Right atrium auricular region (tissue), 2 donors: ENCODE results near the gene SELENOS. TPM values are rescaled to one million over a fixed set of nuclear protein-coding genes. Genes with fewer than 3 reads are reported as not detected.

ENCODE experiments used
- DNase-seq: peaks from one replicate; pipeline ENCODE4 v3.0.0-alpha.2; 2019; ENCODE audit warnings: low spot score
- H3K27ac ChIP-seq, 2 donors: fragments of 200-600 bp; sonication (generic); 1 replicate in 1 of 2; 2 replicates in 1 of 2; pipeline ENCODE4 v1.5.1; 2016 to 2019
- H3K27me3 ChIP-seq, 2 donors: fragments of 200-600 bp; sonication (generic); one replicate each; pipeline versions ENCODE4 v1.5.1 to v1.6.0; 2017 to 2019
- H3K36me3 ChIP-seq: fragments of 200-600 bp; sonication (generic); one replicate; pipeline ENCODE4 v1.5.1; 2016
- H3K4me1 ChIP-seq, 2 donors: fragments of 200-600 bp; sonication (generic); one replicate each; pipeline versions ENCODE4 v1.5.1 to v1.6.0; 2017 to 2019
- H3K4me3 ChIP-seq, 2 donors: fragments of 200-600 bp; sonication (generic); 1 replicate in 1 of 2; 2 replicates in 1 of 2; pipeline ENCODE4 v1.5.1; 2017 to 2019; ENCODE audit warnings: mild to moderate bottlenecking in 1 of 2, moderate library complexity in 1 of 2
- H3K9me3 ChIP-seq, 2 donors: fragments of 200-600 bp; sonication (generic); one replicate each; pipeline ENCODE4 v1.5.1; 2019
- total RNA-seq, 2 donors: library from RNA; depleted of rRNA; stranded (reverse); fragments of >200 nt; gene quantifications; one replicate each; pipeline ENCODE4 v1.1.0, GENCODE V29; 2016
- TF ChIP-seq, protein P1 (sequence below), 2 donors: fragments of 200-600 bp; sonication (generic); IDR thresholded peaks; one replicate each; pipeline ENCODE4 v1.5.1; 2019; ENCODE audit warnings: antibody characterized with exemption in 2 of 2

Gene SELENOS
- total RNA-seq, 2 donors from 2014 or later = 52.4 to 60.6 TPM

DNA sequence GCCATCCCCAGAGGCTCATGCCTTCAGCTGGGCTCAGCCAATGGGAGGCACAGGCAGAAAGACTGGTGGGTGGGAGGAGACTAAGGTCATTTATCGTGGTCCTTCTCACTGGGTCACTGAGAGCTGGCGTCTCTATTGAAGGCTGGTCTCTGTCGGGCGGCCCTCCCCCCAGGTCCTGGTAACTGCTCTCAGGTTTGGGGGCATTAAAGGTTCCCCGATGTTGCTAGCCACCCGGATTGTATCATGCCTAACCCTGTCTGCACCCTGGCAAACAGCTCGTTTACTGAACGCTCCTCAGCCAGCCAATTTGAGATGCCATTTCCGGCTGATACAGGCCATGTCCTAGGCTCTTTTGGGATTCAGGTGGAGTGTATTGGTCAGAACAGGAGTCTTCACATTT lies 10.5 kb downstream of the SELENOS start:
- peaks cover 0 to 28% of the 10 kb centered on the region in 2 donors for H3K4me1 ChIP-seq
- no peaks in the 10 kb centered on the region for H3K9me3 ChIP-seq
- DNase-seq = no peak
- no peak overlapping the region for H3K4me3 ChIP-seq
- H3K36me3 ChIP-seq = peaks cover 20% of the 10 kb centered on the region
- H3K27ac ChIP-seq = peak overlapping the region; percentile 72 to 75
- no peaks in the 10 kb centered on the region for H3K27me3 ChIP-seq
- TF ChIP-seq, protein P1, sequence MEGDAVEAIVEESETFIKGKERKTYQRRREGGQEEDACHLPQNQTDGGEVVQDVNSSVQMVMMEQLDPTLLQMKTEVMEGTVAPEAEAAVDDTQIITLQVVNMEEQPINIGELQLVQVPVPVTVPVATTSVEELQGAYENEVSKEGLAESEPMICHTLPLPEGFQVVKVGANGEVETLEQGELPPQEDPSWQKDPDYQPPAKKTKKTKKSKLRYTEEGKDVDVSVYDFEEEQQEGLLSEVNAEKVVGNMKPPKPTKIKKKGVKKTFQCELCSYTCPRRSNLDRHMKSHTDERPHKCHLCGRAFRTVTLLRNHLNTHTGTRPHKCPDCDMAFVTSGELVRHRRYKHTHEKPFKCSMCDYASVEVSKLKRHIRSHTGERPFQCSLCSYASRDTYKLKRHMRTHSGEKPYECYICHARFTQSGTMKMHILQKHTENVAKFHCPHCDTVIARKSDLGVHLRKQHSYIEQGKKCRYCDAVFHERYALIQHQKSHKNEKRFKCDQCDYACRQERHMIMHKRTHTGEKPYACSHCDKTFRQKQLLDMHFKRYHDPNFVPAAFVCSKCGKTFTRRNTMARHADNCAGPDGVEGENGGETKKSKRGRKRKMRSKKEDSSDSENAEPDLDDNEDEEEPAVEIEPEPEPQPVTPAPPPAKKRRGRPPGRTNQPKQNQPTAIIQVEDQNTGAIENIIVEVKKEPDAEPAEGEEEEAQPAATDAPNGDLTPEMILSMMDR (IDR thresholded peaks at IDR 0.05) = no peak

DNA sequence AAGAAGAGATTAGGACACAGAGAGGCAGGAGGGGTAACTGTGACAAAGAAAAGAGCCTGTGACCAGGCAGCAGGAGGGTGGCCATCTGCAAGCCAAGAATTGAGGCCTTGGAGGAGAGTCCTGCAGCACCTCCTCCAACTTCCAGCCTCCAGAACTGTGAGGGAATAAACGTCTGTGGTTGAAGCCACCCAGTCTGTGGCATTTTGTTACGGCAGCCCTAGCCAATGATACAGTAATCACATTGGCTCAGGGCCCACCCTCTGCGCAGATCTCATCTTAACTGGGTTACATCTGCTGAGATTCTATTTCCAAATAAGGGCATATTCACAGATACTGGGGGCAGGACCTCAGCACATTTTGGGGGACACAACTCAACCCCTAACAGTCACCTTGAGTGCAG lies 11.3 kb downstream of the SELENOS start:
- Histone ChIP-seq H3K27me3 (no peaks in the 10 kb centered on the region), H3K27ac (peak overlapping the region; percentile 72 to 75), H3K4me3 (no peak overlapping the region), H3K4me1 (peaks cover 0 to 28% of the 10 kb centered on the region in 2 donors), H3K36me3 (peaks cover 13% of the 10 kb centered on the region), H3K9me3 (no peaks in the 10 kb centered on the region)
- TF ChIP-seq, protein P1 (IDR thresholded peaks at IDR 0.05) = no peak
- DNase-seq = no peak

DNA sequence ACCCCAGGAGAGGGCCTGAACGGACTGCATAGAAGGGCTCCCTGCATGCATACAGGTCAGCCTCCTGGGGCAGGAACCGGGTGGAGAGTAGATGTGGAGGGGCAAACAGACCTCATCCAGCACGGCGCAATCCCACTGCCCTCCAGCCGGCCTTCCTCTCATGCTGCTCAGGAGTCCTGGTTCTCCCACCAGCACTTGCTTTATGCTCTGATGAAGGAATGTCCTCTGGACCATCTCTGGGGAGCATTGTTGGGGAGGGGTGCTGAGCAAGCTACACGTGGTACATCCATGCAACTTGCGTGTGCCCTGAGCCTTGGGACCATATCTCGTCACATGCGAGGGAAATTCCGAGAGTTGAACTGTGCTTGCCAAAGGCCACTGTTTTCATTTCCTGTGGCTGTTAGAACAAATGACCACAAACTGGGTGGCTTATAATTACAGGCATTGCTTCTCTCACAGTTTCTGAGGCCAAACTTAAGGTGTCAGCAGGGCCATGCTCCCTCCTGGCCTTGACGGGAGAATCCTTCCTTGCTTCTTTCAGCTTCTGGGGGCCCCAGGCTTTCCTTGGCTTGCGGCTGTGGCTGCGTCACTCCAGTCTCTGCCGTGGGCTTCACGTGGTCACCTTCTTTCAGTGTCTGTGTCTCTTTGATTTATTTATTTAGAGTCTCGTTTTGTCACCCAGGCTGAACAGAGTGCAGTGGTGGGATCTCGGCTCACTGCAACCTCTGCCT lies 12.2 kb downstream of the SELENOS start:
- Histone ChIP-seq H3K4me3 (no peak overlapping the region), H3K27ac (peak overlapping the region in 1 of 2 donors; percentile 29), H3K4me1 (peaks cover 0 to 28% of the 10 kb centered on the region in 2 donors), H3K27me3 (no peaks in the 10 kb centered on the region), H3K9me3 (no peaks in the 10 kb centered on the region), H3K36me3 (peaks cover 3% of the 10 kb centered on the region)
- TF ChIP-seq, protein P1 (IDR thresholded peaks at IDR 0.05) = no peak
- DNase-seq = no peak

DNA sequence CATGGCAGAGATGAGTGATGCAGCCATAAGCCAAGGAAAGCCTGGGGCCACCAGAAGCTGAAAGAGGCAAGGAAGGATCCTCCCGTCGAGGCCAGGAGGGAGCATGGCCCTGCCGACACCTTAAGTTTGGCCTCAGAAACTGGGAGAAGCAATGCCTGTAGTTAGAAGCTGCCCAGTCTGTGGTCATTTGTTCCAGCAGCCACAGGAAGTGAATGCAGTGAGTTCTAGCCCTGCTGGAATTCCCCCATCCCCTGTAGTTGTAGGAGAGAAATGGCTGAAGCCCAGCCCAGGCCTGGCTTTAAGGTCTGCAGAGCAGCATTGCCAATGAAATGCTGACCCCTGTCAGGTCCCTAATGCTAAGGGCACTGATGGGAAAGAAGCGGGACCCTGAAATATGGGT lies 13.3 kb downstream of the SELENOS start:
- H3K36me3 ChIP-seq = no peaks in the 10 kb centered on the region
- no peak for DNase-seq
- H3K27ac ChIP-seq = no peak overlapping the region

DNA sequence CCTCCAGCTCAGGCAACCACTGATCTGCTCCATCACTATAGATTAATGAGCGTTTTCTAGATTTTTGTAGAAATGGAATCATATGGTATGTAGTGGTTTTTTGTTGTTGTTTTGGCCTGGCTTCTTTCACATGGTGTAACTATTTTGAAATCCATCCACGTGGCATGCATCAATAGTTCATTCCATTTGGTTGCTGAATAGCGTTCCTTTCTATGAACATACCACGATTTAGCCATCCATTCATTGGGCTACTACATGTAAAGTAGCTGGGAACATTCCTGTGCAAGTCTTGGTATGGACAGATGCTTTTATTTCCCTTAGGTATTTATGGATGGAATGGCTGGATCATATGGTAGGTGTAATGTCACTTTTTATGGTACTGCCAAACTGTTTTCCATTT lies 14.7 kb downstream of the SELENOS start:
- TF ChIP-seq, protein P1 (IDR thresholded peaks at IDR 0.05) = no peak
- peaks cover 0 to 20% of the 10 kb centered on the region in 2 donors for H3K4me1 ChIP-seq
- no peak overlapping the region for H3K4me3 ChIP-seq
- H3K27ac ChIP-seq = no peak overlapping the region
- no peaks in the 10 kb centered on the region for H3K27me3 ChIP-seq
- H3K9me3 ChIP-seq = no peaks in the 10 kb centered on the region
- DNase-seq = no peak
- H3K36me3 ChIP-seq = no peaks in the 10 kb centered on the region

More for the DNA sequence above, 13.3 kb downstream of the SELENOS start:
- Histone ChIP-seq H3K27me3 (no peaks in the 10 kb centered on the region), H3K9me3 (no peaks in the 10 kb centered on the region), H3K4me1 (peaks cover 0 to 23% of the 10 kb centered on the region in 2 donors), H3K4me3 (no peak overlapping the region)
- TF ChIP-seq, protein P1 (IDR thresholded peaks at IDR 0.05) = no peak
